ENCODE results near the gene ATP4B.
A peak's percentile ranks its signal among the peaks of the same experiment; 100 is the strongest.
"Not testable (repeated sequence)": the region's sequence is repeated elsewhere in the genome, so short reads cannot be mapped to it uniquely, and the experiment has no call there.

The ATP4B gene

GRCh38 chr13:113623491-113624234, 34.3 kb downstream of the ATP4B start:
- DNase-seq: no peak

- no peak for DNase-seq
These were observed 35.1 kb downstream of the ATP4B start for GRCh38 chr13:113622791-113623490.

GRCh38 chr13:113621986-113622550, 35.9 kb downstream of the ATP4B start:
- not testable (repeated sequence) for DNase-seq

GRCh38 chr13:113621498-113621897, 36.5 kb downstream of the ATP4B start:
- DNase-seq: not testable (repeated sequence)

- no peak for DNase-seq
These were observed 37.0 kb downstream of the ATP4B start for GRCh38 chr13:113621046-113621445.

- DNase-seq: no peak
These were observed 37.8 kb downstream of the ATP4B start for GRCh38 chr13:113620036-113620796.

GRCh38 chr13:113618455-113618854, 39.5 kb downstream of the ATP4B start:
- no peak for DNase-seq

GRCh38 chr13:113617961-113618360, 40.0 kb downstream of the ATP4B start:
- no peak for DNase-seq

- peak; percentile 19 for DNase-seq
These were observed 40.8 kb downstream of the ATP4B start for GRCh38 chr13:113616991-113617749.

- DNase-seq: no peak
These were observed 41.6 kb downstream of the ATP4B start for GRCh38 chr13:113616281-113616906.

- DNase-seq: no peak
These were observed 44.1 kb downstream of the ATP4B start for GRCh38 chr13:113613789-113614379.

GRCh38 chr13:113612607-113613006, 45.4 kb downstream of the ATP4B start:
- DNase-seq: no peak

GRCh38 chr13:113611996-113612395, 46.0 kb downstream of the ATP4B start:
- no peak for DNase-seq

GRCh38 chr13:113610266-113610665, 47.7 kb downstream of the ATP4B start:
- DNase-seq: no peak

- DNase-seq: no peak
These were observed 48.4 kb downstream of the ATP4B start for GRCh38 chr13:113609616-113610015.

GRCh38 chr13:113608967-113609533, 48.9 kb downstream of the ATP4B start:
- no peak for DNase-seq

- no peak for DNase-seq
These were observed 49.9 kb downstream of the ATP4B start for GRCh38 chr13:113607889-113608635.

GRCh38 chr13:113607056-113607888, 50.7 kb downstream of the ATP4B start:
- no peak for DNase-seq

GRCh38 chr13:113605866-113606438, 52.0 kb downstream of the ATP4B start:
- no peak for DNase-seq
